ENCODE measurements around the gene RABL3.

GRCh38 chr3:120689395-120689794, 52.9 kb downstream of the RABL3 start:
- TF ChIP-seq CTCF (conservative IDR thresholded peaks at IDR 0.05; ENCODE audit: low read depth, low read length), result no peak
- no peak for TF ChIP-seq EZH2 (IDR thresholded peaks at IDR 0.05; ENCODE audit: borderline replicate concordance, low read depth, low read length, poor library complexity, severe bottlenecking)
